Epithelial cell of esophagus (primary cell): Measurements from ENCODE around the gene FLT3.
"Not testable (repeated sequence)": the region's sequence is repeated elsewhere in the genome, so short reads cannot be mapped to it uniquely, and the experiment has no call there.

Source experiments
- DNase-seq: peaks from one replicate; pipeline ENCODE4 v3.0.0; 2010; ENCODE audit warnings: low read depth
- H3K4me3 ChIP-seq: 2 replicates; pipeline ENCODE4 v1.5.1; 2011; ENCODE audit warnings: mild to moderate bottlenecking, low read length, control low read depth
- TF ChIP-seq, protein P1 (sequence below): IDR thresholded peaks from 2 replicates; pipeline ENCODE4 v1.5.1; 2011; ENCODE audit warnings: low read depth, mild to moderate bottlenecking, low read length, control low read depth, inconsistent platforms; ENCODE audit not compliant: insufficient read depth; ENCODE audit errors: missing control alignments

FLT3 gene

DNA sequence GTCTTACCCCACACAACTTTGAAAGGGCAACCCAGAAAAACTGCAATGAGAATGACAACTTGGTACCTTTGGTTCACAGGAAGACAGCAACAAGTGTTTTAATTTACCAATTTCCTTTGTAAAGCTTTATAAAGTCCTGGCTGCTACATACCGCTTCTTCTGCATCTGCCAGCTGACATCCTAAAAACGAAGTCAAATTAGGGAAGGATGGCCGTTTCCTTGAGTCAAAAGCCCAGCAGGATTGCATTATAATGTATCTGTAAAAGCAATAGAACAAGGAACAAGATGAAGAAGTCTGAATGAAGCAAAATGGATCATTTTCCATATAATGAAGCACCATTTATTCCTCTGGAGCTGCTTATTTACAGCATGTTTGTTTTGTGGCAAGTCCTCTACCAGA is 86.1 kb downstream of the FLT3 start:
- TF ChIP-seq, protein P1, sequence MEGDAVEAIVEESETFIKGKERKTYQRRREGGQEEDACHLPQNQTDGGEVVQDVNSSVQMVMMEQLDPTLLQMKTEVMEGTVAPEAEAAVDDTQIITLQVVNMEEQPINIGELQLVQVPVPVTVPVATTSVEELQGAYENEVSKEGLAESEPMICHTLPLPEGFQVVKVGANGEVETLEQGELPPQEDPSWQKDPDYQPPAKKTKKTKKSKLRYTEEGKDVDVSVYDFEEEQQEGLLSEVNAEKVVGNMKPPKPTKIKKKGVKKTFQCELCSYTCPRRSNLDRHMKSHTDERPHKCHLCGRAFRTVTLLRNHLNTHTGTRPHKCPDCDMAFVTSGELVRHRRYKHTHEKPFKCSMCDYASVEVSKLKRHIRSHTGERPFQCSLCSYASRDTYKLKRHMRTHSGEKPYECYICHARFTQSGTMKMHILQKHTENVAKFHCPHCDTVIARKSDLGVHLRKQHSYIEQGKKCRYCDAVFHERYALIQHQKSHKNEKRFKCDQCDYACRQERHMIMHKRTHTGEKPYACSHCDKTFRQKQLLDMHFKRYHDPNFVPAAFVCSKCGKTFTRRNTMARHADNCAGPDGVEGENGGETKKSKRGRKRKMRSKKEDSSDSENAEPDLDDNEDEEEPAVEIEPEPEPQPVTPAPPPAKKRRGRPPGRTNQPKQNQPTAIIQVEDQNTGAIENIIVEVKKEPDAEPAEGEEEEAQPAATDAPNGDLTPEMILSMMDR: no peak
- no peak for DNase-seq
- H3K4me3 ChIP-seq: no peak overlapping the region

DNA sequence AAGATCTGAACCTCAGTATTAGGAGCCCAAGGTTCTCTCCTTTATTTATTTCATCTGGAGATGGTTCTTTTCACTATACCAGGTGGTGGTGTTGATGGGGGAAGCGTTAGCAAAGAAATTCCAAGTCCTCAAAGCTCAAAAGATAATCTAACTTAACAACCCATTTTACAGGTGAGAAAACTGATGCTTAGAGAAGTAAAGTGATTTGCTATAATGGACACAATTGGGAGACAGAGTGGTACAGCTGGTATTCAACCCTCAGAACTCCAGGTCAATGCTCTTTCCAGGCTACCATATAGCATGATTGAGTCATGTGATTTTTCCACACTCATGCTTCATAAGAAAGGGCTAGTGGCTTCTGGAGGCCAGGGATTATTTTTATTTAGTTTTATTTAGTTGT is 86.9 kb downstream of the FLT3 start:
- H3K4me3 ChIP-seq: no peak overlapping the region
- TF ChIP-seq, protein P1: no peak
- no peak for DNase-seq

DNA sequence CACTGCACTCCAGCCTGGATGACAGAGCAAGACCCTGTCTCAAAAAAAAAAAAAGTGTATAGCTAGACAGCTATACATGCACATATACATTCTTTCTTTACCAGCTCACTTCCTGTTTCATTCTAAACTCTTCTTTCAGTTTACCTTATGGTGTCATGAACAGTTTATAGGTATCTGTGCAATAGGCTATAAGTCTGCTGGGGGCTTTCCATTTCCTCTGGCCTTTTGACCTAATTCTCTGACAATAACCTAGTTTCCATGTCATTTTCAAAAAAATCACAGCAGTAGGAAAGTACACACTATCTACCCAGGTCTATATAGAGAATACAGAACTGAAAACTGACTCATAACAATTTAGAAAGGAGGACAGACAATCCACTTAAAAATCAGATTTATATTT is 87.5 kb downstream of the FLT3 start:
- H3K4me3 ChIP-seq: no peak overlapping the region
- DNase-seq: peak; percentile 28
- TF ChIP-seq, protein P1: no peak

DNA sequence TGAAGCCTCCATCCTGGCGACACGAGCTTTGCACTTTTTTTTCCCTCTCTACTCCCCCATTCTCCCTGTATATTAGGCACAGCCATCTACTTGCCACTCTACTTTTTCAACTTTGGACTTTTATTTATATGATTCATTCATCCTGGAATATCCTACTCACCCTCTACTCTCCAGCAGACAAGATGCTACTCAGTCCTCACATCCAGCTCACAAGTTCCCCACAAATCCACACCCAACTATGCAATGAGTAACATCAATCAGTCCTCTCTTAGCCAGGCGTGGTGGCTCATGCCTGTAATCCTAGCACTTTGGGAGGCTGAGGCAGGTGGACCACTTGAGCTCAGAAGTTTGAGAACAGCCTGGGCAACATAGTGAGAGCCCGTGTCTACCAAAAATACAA is 88.0 kb downstream of the FLT3 start:
- TF ChIP-seq, protein P1: no peak
- DNase-seq: peak; percentile 58
- no peak overlapping the region for H3K4me3 ChIP-seq

DNA sequence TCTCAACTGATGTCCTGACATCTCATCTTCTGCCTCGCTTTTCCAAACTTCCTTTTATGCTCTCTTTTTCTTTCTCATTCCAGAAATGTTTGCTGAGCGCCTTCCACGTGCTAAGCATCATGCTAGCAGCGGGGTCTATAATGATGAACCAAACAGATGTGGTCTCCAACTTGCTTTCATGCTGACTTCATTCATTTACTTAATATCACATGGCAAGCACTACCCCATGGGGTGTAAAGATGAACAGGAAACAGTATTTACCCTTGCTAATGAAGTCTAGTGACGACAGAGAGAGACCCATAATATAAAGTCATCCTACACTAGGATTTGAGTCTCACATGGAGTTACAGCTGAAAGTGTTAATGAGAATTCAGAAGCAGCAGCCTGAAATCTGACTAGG is 90.3 kb downstream of the FLT3 start:
- TF ChIP-seq, protein P1: no peak
- no peak overlapping the region for H3K4me3 ChIP-seq
- DNase-seq: no peak

DNA sequence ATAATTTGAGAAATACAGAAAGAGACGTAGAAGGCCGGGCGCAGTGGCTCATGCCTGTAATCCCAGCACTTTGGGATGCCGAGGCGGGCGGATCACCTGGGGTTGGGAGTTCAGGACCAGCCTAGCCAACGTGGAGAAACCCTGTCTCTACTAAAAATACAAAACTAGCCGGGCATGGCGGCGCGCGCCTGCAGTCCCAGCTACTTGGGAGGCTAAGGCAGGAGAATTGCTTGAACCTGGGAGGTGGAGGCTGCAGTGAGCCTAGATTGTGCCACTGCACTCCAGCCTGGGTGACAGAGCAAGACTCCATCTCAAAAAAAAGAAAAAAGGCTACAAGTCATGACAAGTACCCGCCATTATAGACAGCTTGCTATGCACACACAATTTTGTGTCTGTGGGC is 95.4 kb downstream of the FLT3 start:
- not testable (repeated sequence) for H3K4me3 ChIP-seq, DNase-seq

DNA sequence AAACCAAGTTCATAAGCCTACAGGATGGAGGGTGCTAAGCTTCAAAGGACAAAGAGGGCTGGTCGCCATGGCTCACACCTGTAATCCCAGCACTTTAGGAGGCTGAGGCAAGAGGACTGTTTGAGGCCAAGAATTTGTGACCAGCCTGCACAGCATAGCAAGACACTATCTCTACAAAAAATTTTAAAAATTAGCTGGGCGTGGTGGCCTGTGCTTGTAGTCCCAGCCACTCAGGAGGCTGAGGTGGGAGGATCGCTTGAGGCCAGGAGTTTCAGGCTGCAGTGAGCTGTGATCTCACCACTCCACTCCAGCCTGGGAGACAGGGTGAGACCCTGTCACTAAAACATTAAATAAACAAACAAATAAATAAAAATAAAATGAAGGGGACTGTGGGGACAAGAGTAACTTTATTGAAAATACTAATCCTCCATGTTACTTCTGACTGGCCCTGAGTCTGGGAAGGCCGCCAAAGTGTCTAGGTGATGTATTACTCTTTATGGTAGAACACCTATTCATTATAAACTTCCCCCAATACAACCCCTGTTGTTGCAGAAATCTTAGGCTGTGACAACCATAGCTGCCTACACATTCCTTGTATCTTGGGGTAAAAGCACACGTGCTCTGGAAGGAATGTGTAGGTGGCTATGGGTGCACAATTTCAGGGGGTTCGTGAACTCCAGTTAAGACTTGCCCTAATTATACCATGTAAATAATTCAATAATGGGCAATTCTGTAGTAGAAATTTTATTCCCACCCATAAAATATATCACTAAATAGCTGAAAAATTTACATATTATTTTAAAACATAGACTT is 97.3 kb downstream of the FLT3 start:
- no peak for DNase-seq
- H3K4me3 ChIP-seq: no peak overlapping the region
- TF ChIP-seq, protein P1: no peak
